ENCODE data around the gene COPZ2. TPM values are rescaled to one million over a fixed set of nuclear protein-coding genes. Genes with fewer than 3 reads are reported as not detected.
A peak's percentile ranks its signal among the peaks of the same experiment; 100 is the strongest.

COPZ2 gene
- total and polyA plus RNA-seq, 9 of the 15 experiments (the other 6 are each of a cell fraction or from before 2014, with no cell fraction given) = 0.22 to 0.49 TPM; not detected in 7

DNA sequence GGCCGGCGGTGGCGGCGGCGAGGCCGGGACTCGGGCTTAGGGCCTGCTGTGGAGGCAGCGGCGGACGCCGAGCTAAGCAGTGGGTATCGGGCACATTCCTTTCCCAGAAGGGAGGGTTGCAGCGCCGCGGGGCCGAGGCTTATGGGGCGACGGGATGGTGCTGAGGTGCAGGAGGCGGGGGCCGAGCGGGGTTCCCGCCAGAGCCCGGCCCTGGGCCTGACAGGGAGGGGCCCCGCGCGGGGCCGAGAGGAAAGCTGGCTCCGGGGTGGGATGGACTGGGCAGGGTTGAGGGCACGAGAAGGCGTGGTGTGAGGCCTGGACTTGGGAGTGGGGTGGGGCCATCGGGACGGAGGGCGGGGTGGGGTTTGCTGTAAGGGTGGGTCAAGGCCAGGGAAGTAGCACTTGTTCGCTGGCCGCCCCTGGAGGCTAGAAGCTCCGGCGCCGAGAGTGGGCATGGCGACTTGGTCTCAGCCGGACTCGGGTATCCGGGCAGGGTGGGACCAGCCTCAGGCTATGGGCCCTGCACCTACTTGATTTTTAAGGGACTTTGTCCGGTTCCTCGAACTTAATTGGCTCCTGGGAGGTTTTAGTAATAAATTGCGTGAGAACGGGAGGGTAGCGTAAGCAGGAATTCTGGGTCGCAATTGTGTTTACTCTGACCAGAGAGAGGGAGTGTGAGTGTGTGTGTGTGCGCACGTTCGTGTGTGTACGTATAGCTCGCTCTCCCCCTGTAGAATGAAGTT is 11.0 kb upstream of the COPZ2 start (continued):
- peak; percentile 91; the same call in 1 of the 2 replicates for TF ChIP-seq THAP12 (CRISPR knock-in tag; IDR thresholded peaks at IDR 0.05)
- TF ChIP-seq, protein P1, sequence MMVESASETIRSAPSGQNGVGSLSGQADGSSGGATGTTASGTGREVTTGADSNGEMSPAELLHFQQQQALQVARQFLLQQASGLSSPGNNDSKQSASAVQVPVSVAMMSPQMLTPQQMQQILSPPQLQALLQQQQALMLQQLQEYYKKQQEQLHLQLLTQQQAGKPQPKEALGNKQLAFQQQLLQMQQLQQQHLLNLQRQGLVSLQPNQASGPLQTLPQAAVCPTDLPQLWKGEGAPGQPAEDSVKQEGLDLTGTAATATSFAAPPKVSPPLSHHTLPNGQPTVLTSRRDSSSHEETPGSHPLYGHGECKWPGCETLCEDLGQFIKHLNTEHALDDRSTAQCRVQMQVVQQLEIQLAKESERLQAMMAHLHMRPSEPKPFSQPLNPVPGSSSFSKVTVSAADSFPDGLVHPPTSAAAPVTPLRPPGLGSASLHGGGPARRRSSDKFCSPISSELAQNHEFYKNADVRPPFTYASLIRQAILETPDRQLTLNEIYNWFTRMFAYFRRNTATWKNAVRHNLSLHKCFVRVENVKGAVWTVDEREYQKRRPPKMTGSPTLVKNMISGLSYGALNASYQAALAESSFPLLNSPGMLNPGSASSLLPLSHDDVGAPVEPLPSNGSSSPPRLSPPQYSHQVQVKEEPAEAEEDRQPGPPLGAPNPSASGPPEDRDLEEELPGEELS (CRISPR knock-in tag; IDR thresholded peaks at IDR 0.05; ENCODE audit: borderline replicate concordance) = no peak
- 0 out of 2 replicates have a peak, but pooled peaks have one; percentile 12 for TF ChIP-seq NBN (IDR thresholded peaks at IDR 0.05; ENCODE audit: low read depth)
- peak; percentile 55 to 62; a peak in 3 of 4 replicates for TF ChIP-seq NONO (IDR thresholded peaks at IDR 0.05; ENCODE audit: low read depth in 2 of 2, low read length in 1 of 2)
- no peak; the same call in 1 of the 2 replicates for TF ChIP-seq JUND (IDR thresholded peaks at IDR 0.05; ENCODE audit: borderline replicate concordance, low read depth, low read length)
- TF ChIP-seq JUND (tag; IDR thresholded peaks at IDR 0.05; ENCODE audit: borderline replicate concordance, low read depth, low read length) = no peak
- peak; percentile 47; the same call in 1 of the 2 replicates for TF ChIP-seq PRMT5 (CRISPR knock-in tag; IDR thresholded peaks at IDR 0.05)
- TF ChIP-seq, protein P2, sequence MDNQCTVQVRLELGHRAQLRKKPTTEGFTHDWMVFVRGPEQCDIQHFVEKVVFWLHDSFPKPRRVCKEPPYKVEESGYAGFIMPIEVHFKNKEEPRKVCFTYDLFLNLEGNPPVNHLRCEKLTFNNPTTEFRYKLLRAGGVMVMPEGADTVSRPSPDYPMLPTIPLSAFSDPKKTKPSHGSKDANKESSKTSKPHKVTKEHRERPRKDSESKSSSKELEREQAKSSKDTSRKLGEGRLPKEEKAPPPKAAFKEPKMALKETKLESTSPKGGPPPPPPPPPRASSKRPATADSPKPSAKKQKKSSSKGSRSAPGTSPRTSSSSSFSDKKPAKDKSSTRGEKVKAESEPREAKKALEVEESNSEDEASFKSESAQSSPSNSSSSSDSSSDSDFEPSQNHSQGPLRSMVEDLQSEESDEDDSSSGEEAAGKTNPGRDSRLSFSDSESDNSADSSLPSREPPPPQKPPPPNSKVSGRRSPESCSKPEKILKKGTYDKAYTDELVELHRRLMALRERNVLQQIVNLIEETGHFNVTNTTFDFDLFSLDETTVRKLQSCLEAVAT (IDR thresholded peaks at IDR 0.05) = 0 out of 4 replicates have a peak, but pooled peaks of 1 of the 2 experiments have one; percentile 3
- peak; percentile 27 for TF ChIP-seq TAF9B (IDR thresholded peaks at IDR 0.05; ENCODE audit: partially characterized antibody)
- TF ChIP-seq PTBP1 (IDR thresholded peaks at IDR 0.05; ENCODE audit: low read depth, low read length) = no peak
- peak; percentile 81 for TF ChIP-seq SUPT5H (IDR thresholded peaks at IDR 0.05)
- TF ChIP-seq, protein P3, sequence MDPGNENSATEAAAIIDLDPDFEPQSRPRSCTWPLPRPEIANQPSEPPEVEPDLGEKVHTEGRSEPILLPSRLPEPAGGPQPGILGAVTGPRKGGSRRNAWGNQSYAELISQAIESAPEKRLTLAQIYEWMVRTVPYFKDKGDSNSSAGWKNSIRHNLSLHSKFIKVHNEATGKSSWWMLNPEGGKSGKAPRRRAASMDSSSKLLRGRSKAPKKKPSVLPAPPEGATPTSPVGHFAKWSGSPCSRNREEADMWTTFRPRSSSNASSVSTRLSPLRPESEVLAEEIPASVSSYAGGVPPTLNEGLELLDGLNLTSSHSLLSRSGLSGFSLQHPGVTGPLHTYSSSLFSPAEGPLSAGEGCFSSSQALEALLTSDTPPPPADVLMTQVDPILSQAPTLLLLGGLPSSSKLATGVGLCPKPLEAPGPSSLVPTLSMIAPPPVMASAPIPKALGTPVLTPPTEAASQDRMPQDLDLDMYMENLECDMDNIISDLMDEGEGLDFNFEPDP (CRISPR knock-in tag; IDR thresholded peaks at IDR 0.05) = 0 out of 2 replicates have a peak, but pooled peaks have one; percentile 76
- TF ChIP-seq CHCHD3 (CRISPR knock-in tag; IDR thresholded peaks at IDR 0.05) = 0 out of 2 replicates have a peak, but pooled peaks have one; percentile 24
- TF ChIP-seq SRSF9 (IDR thresholded peaks at IDR 0.05; ENCODE audit: borderline replicate concordance, low read depth, low read length) = no peak
- TF ChIP-seq ARID1B (IDR thresholded peaks at IDR 0.05) = no peak
- TF ChIP-seq RB1 (IDR thresholded peaks at IDR 0.05; ENCODE audit: low read depth) = peak; percentile 87
- peak; percentile 34; the same call in 1 of the 2 replicates for TF ChIP-seq ILF3 (IDR thresholded peaks at IDR 0.05; ENCODE audit: borderline replicate concordance)
- TF ChIP-seq TBP (optimal IDR thresholded peaks at IDR 0.05; ENCODE audit: low read depth, low read length) = peak; percentile 78
- TF ChIP-seq ZBTB43 (CRISPR knock-in tag; IDR thresholded peaks at IDR 0.05) = peak; percentile 75; the same call in 1 of the 2 replicates

Measured in K562 (cell line).